HepG2 (cell line): ENCODE measurements around the gene RAB3B. TPM values are rescaled to one million over a fixed set of nuclear protein-coding genes. Genes with fewer than 3 reads are reported as not detected.

Experiments
- ARNTL ChIP-seq: sonication (generic); formaldehyde crosslinking; IDR thresholded peaks from 2 replicates; pipeline ENCODE4 v1.4.0; 2020; ENCODE audit warnings: mild to moderate bottlenecking, missing genetic modification reagents
- FOSL2 ChIP-seq: sonication (generic); formaldehyde crosslinking; IDR thresholded peaks from 2 replicates; pipeline ENCODE4 v1.4.0; 2020; ENCODE audit warnings: missing genetic modification reagents
- IKZF1 ChIP-seq: fragments of 450-650 bp; IDR thresholded peaks from 2 replicates; pipeline ENCODE4 v1.7.1; 2016
- MAFK ChIP-seq, 2 experiments: IDR thresholded peaks in 1 of 2; conservative IDR thresholded peaks in 1 of 2; 2 replicates each; pipeline ENCODE4 v1.6.1; 2011; ENCODE audit warnings: improper control_type of control experiment in 2 of 2, low read length in 2 of 2
- NFKBIZ ChIP-seq: IDR thresholded peaks from 2 replicates; pipeline ENCODE4 v1.6.1; 2018; ENCODE audit warnings: missing genetic modification reagents, missing compliant biosample characterization
- NR2C2 ChIP-seq: sonication (generic); formaldehyde crosslinking; IDR thresholded peaks from 2 replicates; pipeline ENCODE4 v1.4.0; 2020; ENCODE audit warnings: missing genetic modification reagents, mild to moderate bottlenecking, moderate library complexity, borderline replicate concordance
- RARA ChIP-seq: IDR thresholded peaks from 2 replicates; pipeline ENCODE4 v1.6.1; 2016; ENCODE audit warnings: missing genetic modification reagents, missing compliant biosample characterization
- ZMYM3 ChIP-seq: sonication (generic); formaldehyde crosslinking; IDR thresholded peaks from 2 replicates; pipeline ENCODE4 v1.5.1; 2020; ENCODE audit warnings: mild to moderate bottlenecking, missing genetic modification reagents
- ZNF468 ChIP-seq: sonication (generic); formaldehyde crosslinking; IDR thresholded peaks from 2 replicates; pipeline ENCODE4 v1.8.0; 2022; ENCODE audit warnings: mild to moderate bottlenecking, moderate library complexity, missing genetic modification reagents
- ZNF747 ChIP-seq: sonication (generic); formaldehyde crosslinking; IDR thresholded peaks from 2 replicates; pipeline ENCODE4 v1.8.1; 2023; ENCODE audit warnings: missing genetic modification reagents, mild to moderate bottlenecking, borderline replicate concordance
- ZNF780A ChIP-seq: sonication (generic); formaldehyde crosslinking; IDR thresholded peaks from 2 replicates; pipeline ENCODE4 v1.8.0; 2022; ENCODE audit warnings: mild to moderate bottlenecking, missing genetic modification reagents, moderate library complexity
- ZNF788 ChIP-seq: sonication (generic); formaldehyde crosslinking; IDR thresholded peaks from 2 replicates; pipeline ENCODE4 v1.5.0; 2020; ENCODE audit warnings: mild to moderate bottlenecking, missing genetic modification reagents, borderline replicate concordance
- polyA plus RNA-seq, 8 experiments: library from polyadenylated mRNA; depleted of rRNA in 3 of 8; stranded (reverse) in 7 of 8; unstranded in 1 of 8; fragments of >200 nt; fragmentation: Illumina TruSeq in 4 of 8; extraction: Trizol in 4 of 8; gene quantifications; 2 replicates each; pipeline versions ENCODE4 v1.2.1 to v1.2.3, GENCODE V29; 2011 to 2016; ENCODE audit warnings: low read depth in 4 of 8, missing spikeins in 1 of 8, mixed read lengths in 1 of 8; ENCODE audit not compliant: insufficient read depth in 1 of 8
- total RNA-seq, 5 experiments: library from RNA; depleted of rRNA; stranded (reverse); fragments of >200 nt; fragmentation: Illumina TruSeq; extraction: Trizol; gene quantifications; 2 replicates each; pipeline ENCODE4 v1.2.3, GENCODE V29; 2016; ENCODE audit warnings: low read depth in 1 of 5
- TF ChIP-seq, protein P1 (sequence below): sonication (generic); formaldehyde crosslinking; IDR thresholded peaks from 2 replicates; pipeline ENCODE4 v1.8.0; 2022; ENCODE audit warnings: mild to moderate bottlenecking, missing genetic modification reagents; ENCODE audit not compliant: insufficient replicate concordance
- TF ChIP-seq, protein P2 (sequence below): sonication (generic); formaldehyde crosslinking; IDR thresholded peaks from 2 replicates; pipeline ENCODE4 v1.4.0; 2020; ENCODE audit warnings: mild to moderate bottlenecking, missing genetic modification reagents
- TF ChIP-seq, protein P3 (sequence below): sonication (generic); formaldehyde crosslinking; IDR thresholded peaks from 2 replicates; pipeline ENCODE4 v1.8.1; 2023; ENCODE audit warnings: mild to moderate bottlenecking, moderate library complexity, missing genetic modification reagents
- TF ChIP-seq, protein P4 (sequence below): sonication (generic); formaldehyde crosslinking; IDR thresholded peaks from 2 replicates; pipeline ENCODE4 v1.4.0; 2020; ENCODE audit warnings: missing genetic modification reagents
- TF ChIP-seq, protein P5 (sequence below): sonication (generic); formaldehyde crosslinking; conservative IDR thresholded peaks from 2 replicates; pipeline ENCODE4 v1.4.0; 2020; ENCODE audit warnings: missing genetic modification reagents

Gene RAB3B
- total and polyA plus RNA-seq, 2 of the 13 experiments (the other 11 are each of a cell fraction or from before 2014, with no cell fraction given), result 1.0 to 1.2 TPM

DNA sequence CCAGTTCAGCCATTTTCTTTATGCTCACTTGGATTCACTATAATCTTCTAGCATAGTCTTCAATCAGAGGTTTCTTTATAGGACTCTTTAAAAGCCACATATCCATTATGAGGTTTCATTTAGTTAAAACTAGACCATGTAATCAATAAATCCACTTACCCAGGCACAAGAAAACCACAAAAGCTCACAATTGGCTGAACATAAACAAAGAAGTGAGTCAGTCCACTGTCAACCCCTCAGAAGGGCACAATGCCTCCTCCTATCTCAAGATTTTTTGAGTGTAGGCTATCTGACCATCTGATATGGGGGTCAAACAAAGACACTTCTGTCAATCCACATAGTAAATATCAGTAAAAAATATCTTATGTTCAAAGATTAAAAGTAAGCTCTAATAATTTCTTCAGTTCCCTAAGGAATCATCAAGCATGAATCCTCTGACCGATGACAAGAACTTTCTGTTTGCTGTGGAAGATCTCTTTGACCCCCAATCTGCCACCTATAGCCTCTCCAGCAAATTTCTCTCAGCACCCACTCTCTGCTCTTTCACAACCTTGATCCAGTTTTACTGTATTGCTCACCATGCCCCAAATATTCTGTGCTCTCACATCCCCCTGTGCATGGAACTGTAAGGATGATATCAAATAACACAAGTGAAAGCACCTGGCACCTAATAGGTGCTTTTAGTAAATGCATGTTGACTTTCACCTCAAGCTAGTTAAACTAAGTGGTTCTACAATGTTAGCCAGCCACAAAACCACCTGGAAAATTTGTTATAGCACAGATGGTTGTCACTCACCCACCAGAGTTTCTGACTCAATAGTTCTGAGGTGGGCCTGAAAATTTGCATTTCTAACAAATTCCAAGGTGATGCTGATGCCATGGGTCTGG lies 16.7 kb downstream of the RAB3B start (continued):
- no peak for TF ChIP-seq ZNF747
- TF ChIP-seq ZNF780A (CRISPR knock-in tag), result no peak
- TF ChIP-seq, protein P1, sequence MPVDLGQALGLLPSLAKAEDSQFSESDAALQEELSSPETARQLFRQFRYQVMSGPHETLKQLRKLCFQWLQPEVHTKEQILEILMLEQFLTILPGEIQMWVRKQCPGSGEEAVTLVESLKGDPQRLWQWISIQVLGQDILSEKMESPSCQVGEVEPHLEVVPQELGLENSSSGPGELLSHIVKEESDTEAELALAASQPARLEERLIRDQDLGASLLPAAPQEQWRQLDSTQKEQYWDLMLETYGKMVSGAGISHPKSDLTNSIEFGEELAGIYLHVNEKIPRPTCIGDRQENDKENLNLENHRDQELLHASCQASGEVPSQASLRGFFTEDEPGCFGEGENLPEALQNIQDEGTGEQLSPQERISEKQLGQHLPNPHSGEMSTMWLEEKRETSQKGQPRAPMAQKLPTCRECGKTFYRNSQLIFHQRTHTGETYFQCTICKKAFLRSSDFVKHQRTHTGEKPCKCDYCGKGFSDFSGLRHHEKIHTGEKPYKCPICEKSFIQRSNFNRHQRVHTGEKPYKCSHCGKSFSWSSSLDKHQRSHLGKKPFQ (CRISPR knock-in tag), result no peak
- TF ChIP-seq ARNTL, result no peak
- TF ChIP-seq, protein P2, sequence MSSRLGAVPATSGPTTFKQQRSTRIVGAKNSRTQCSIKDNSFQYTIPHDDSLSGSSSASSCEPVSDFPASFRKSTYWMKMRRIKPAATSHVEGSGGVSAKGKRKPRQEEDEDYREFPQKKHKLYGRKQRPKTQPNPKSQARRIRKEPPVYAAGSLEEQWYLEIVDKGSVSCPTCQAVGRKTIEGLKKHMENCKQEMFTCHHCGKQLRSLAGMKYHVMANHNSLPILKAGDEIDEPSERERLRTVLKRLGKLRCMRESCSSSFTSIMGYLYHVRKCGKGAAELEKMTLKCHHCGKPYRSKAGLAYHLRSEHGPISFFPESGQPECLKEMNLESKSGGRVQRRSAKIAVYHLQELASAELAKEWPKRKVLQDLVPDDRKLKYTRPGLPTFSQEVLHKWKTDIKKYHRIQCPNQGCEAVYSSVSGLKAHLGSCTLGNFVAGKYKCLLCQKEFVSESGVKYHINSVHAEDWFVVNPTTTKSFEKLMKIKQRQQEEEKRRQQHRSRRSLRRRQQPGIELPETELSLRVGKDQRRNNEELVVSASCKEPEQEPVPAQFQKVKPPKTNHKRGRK (CRISPR knock-in tag), result no peak
- no peak for TF ChIP-seq ZNF468
- TF ChIP-seq, protein P3, sequence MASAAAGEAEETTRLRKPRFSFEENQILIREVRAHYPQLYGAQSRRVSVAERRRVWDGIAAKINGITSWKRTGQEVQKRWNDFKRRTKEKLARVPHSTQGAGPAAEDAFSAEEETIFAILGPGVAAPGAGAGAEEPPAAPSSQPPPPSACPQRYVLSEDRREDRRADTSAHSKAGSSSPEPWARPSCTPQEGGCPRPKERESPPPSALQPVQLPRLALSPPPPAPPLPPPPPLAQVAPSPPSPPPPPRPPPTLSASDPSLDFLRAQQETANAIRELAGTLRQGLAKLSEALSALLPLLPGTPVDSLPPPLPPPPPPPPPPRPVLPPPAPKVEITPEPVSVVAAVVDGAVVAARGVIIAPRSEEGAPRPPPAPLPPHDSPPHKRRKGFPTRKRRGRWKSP, result no peak
- no peak for TF ChIP-seq NR2C2 (CRISPR knock-in tag)
- TF ChIP-seq, protein P4, sequence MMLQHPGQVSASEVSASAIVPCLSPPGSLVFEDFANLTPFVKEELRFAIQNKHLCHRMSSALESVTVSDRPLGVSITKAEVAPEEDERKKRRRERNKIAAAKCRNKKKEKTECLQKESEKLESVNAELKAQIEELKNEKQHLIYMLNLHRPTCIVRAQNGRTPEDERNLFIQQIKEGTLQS, result no peak
- peak; percentile 58 for TF ChIP-seq FOSL2 (CRISPR knock-in tag)
- TF ChIP-seq ZNF788 (CRISPR knock-in tag), result no peak
- TF ChIP-seq RARA (CRISPR knock-in tag), result peak; percentile 27; the same call in 1 of the 2 replicates
- TF ChIP-seq IKZF1, result no peak
- TF ChIP-seq ZMYM3 (CRISPR knock-in tag), result no peak
- TF ChIP-seq, protein P5, sequence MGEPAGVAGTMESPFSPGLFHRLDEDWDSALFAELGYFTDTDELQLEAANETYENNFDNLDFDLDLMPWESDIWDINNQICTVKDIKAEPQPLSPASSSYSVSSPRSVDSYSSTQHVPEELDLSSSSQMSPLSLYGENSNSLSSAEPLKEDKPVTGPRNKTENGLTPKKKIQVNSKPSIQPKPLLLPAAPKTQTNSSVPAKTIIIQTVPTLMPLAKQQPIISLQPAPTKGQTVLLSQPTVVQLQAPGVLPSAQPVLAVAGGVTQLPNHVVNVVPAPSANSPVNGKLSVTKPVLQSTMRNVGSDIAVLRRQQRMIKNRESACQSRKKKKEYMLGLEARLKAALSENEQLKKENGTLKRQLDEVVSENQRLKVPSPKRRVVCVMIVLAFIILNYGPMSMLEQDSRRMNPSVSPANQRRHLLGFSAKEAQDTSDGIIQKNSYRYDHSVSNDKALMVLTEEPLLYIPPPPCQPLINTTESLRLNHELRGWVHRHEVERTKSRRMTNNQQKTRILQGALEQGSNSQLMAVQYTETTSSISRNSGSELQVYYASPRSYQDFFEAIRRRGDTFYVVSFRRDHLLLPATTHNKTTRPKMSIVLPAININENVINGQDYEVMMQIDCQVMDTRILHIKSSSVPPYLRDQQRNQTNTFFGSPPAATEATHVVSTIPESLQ (CRISPR knock-in tag), result no peak
- TF ChIP-seq NFKBIZ (CRISPR knock-in tag), result no peak
- no peak for TF ChIP-seq MAFK (conservative IDR thresholded peaks at IDR 0.05 in 1 of 2, IDR thresholded peaks at IDR 0.05 in 1 of 2; ENCODE audit: low read length in 2 of 2)
